ENCODE results near the gene GYG2. TPM values are rescaled to one million over a fixed set of nuclear protein-coding genes. Genes with fewer than 3 reads are reported as not detected.

The GYG2 gene
- total and polyA plus RNA-seq, 2 experiments from 2014 or later: 17.6 to 63.8 TPM

GRCh38 chrX:2892816-2893215 is 64.1 kb downstream of the GYG2 start (continued):
- no peak for TF ChIP-seq EZH2 (IDR thresholded peaks at IDR 0.05; ENCODE audit: low read depth, unreplicated experiment)
- TF ChIP-seq NANOG (IDR thresholded peaks at IDR 0.05; ENCODE audit: borderline replicate concordance): no peak
- no peak for TF ChIP-seq ETS1 (IDR thresholded peaks at IDR 0.05)

- no peaks in the 10 kb centered on the region for H3K27me3 ChIP-seq (ENCODE audit: insufficient read depth)
- DNase-seq (ENCODE audit: low spot score): no peak
- Mint-ChIP-seq H3K36me3 (ENCODE audit: low read depth) (peaks cover 14% of the 10 kb centered on the region), H3K9me3 (no peaks in the 10 kb centered on the region), H3K4me3 (no peak overlapping the region), H3K27ac (no peak overlapping the region), H3K4me1 (peaks cover 37% of the 10 kb centered on the region), H3K27me3 (ENCODE audit: insufficient read depth, low read depth, poor library complexity) (peaks cover 6% of the 10 kb centered on the region)
- no peak overlapping the region for H3K4me3 ChIP-seq
- H3K4me1 ChIP-seq (ENCODE audit: insufficient read depth): peaks cover 15% of the 10 kb centered on the region
- H3K79me2 ChIP-seq (replicated peaks; ENCODE audit: insufficient read depth): no peaks in the 10 kb centered on the region
- 0 out of 2 replicates have a peak, but pooled peaks cover 3% of the 10 kb centered on the region for H3F3A ChIP-seq (replicated peaks; ENCODE audit: low read depth)
- ATAC-seq: no peak
- H3K4me2 ChIP-seq: no peak overlapping the region
- no peak overlapping the region for H2AFZ ChIP-seq
- no peak overlapping the region for H3K27ac ChIP-seq (ENCODE audit: low read depth)
- TF ChIP-seq CREB1 (CRISPR knock-in tag; IDR thresholded peaks at IDR 0.05; ENCODE audit: low read depth): no peak
- no peaks in the 10 kb centered on the region for H4K20me1 ChIP-seq (replicated peaks; ENCODE audit: insufficient read depth)
- H3K9me2 ChIP-seq (ENCODE audit: insufficient read depth): no peaks in the 10 kb centered on the region
- no peaks in the 10 kb centered on the region for H3K36me3 ChIP-seq (ENCODE audit: insufficient read depth)
These were observed 66.2 kb downstream of the GYG2 start for GRCh38 chrX:2894885-2895292.

GRCh38 chrX:2897311-2897689 is 68.6 kb downstream of the GYG2 start:
- Histone ChIP-seq H3K27ac (ENCODE audit: low read depth) (peak overlapping the region; percentile 97), H3K79me2 (replicated peaks; ENCODE audit: insufficient read depth) (no peaks in the 10 kb centered on the region), H3K4me3 (no peak overlapping the region), H2AFZ (no peak overlapping the region), H3F3A (replicated peaks; ENCODE audit: low read depth) (0 out of 2 replicates have a peak, but pooled peaks cover 3% of the 10 kb centered on the region), H3K9me2 (ENCODE audit: insufficient read depth) (no peaks in the 10 kb centered on the region), H3K4me1 (ENCODE audit: insufficient read depth) (peaks cover 4% of the 10 kb centered on the region; the same call in 1 of the 2 replicates), H4K20me1 (replicated peaks; ENCODE audit: insufficient read depth) (no peaks in the 10 kb centered on the region), H3K36me3 (ENCODE audit: insufficient read depth) (no peaks in the 10 kb centered on the region), H3K27me3 (ENCODE audit: insufficient read depth) (no peaks in the 10 kb centered on the region), H3K4me2 (peak overlapping the region; percentile 55; the same call in 1 of the 2 replicates)
- Mint-ChIP-seq H3K27me3 (ENCODE audit: insufficient read depth, low read depth, poor library complexity) (no peaks in the 10 kb centered on the region), H3K9me3 (peaks cover 4% of the 10 kb centered on the region; the same call in 2 of the 3 replicates), H3K36me3 (ENCODE audit: low read depth) (peaks cover 21% of the 10 kb centered on the region), H3K27ac (peak overlapping the region; percentile 99), H3K4me1 (peaks cover 20% of the 10 kb centered on the region), H3K4me3 (peak overlapping the region; percentile 17; the same call in 1 of the 3 replicates)
- TF ChIP-seq ETS1 (IDR thresholded peaks at IDR 0.05) (no peak), NANOG (IDR thresholded peaks at IDR 0.05; ENCODE audit: borderline replicate concordance) (no peak), ZNF114 (CRISPR knock-in tag; IDR thresholded peaks at IDR 0.05) (no peak), ZNF331 (CRISPR knock-in tag; IDR thresholded peaks at IDR 0.05; ENCODE audit: low read depth) (no peak), STAT1 (IDR thresholded peaks at IDR 0.05; ENCODE audit: unreplicated experiment) (no peak)
- DNase-seq (ENCODE audit: low spot score) (no peak), ATAC-seq (no peak)
